Effector CD8-positive, alpha-beta T cell (primary cell): ENCODE results near the gene MED8.

Experiments used
- DNase-seq: peaks from one replicate; lab custom pipeline; 2025; lab: John Stamatoyannopoulos, UW
- total RNA-seq, 4 experiments: gene quantifications; one replicate each; lab custom pipeline; 2026; lab: John Stamatoyannopoulos, UW

The MED8 gene, protein sequence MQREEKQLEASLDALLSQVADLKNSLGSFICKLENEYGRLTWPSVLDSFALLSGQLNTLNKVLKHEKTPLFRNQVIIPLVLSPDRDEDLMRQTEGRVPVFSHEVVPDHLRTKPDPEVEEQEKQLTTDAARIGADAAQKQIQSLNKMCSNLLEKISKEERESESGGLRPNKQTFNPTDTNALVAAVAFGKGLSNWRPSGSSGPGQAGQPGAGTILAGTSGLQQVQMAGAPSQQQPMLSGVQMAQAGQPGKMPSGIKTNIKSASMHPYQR
- 35.6 to 63.0 (median 45.6) reads per million in 4 experiments for total RNA-seq

DNA sequence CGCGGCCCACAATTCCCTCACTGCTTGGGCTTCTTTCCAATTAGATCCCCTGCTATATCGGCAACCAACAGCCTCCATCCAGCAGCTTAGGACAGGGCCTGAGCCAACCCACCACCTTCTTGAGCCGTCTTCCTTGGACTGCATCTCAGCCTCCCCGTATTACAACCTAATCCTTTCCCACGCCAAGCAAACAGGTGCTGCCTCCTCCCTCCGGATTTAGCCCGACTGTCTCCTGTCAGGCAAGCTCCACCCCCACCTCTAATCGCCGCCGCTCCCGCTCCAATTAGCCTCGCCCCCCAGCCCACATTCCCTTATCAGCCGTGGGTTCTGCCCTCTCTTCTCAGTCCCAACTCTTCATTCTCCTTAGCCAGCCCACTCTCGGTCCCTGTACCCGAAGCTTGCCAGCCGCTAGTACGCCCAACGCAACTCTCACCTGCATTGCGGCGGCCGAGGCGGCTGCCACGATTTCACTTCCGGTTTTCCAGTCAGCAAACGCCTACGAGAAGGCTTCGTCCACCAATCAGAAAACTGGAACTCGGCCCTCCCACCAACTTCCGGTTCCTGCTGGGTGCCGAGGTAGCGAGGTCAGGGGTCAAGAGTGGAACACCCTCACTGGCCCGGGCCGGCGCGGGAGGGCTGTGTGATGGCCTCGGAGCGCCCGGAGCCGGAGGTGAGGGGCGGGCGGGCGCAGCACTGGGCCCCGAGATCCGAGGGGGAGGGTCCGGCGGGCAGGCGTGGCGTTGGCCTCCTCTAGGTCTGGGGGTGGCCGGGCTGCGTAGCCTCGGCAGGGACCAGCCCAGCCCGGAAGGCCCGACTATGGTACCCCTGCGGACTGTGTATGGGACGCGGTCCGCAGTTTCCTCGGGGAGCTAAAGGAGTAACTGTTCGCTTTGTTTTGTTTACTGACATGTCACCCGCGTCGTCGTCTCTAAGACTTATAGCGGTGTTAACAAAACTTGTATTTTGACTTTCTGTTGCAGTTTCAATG is at the start of gene MED8, which contains the start of gene SZT2:
Gene MED8, minus strand, starts transcription at position 475 of the 988 bp plus-strand sequence. Its CDS starts 36 bp downstream, at position 439.
Gene SZT2, plus strand, starts transcription at position 574 of the 988 bp plus-strand sequence. Its CDS starts 70 bp downstream, at position 644.
- peak; percentile 87 for DNase-seq

DNA sequence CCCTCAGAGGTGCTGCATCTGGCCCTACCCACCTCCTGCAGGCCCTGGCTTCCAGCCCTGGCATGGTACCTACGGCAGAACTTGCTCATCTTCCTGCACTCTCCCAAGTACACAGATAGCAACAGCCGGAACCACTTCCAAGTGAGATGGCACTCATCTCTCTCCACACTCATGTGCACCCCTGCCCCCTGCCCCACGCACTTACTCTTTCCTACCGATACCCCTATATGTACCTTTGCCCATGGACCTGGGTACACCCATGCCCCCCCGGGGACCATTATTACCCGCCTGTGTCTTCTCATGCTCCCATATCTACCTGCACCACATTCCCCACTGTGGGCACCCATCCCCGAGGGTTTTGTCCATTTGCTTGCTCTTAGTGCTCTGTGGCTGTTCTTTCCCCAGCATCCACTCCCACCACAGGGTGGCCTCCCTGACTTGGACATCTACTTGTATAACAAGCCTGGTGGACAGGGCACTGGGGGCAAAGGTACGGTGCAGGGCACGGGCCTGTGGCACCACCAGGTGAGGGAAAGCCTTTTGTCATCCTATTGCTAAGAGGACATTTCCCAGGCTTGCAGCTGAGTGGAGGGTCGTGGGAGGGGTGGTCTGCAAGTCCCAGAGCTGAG is 49.5 kb upstream of the MED8 start:
- no peak for DNase-seq

DNA sequence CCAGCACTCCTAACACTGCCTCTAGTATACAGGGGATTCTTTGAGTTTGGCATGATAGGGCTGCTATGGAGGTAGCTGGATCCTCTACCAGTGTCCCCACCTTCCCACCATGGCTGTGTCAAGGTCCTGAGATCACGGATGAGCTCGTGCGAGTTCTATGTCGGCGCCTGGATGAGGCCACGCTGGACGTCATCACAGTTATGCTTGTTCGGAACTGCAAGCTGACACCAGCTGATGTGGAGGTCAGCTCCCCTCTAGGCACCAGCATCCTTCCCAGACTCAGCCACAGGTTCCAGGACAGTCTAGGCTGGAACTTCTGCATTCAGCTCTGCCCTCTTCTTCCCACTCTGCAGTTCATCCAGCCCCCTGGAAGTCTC is 49.0 kb upstream of the MED8 start:
- DNase-seq, result no peak

DNA sequence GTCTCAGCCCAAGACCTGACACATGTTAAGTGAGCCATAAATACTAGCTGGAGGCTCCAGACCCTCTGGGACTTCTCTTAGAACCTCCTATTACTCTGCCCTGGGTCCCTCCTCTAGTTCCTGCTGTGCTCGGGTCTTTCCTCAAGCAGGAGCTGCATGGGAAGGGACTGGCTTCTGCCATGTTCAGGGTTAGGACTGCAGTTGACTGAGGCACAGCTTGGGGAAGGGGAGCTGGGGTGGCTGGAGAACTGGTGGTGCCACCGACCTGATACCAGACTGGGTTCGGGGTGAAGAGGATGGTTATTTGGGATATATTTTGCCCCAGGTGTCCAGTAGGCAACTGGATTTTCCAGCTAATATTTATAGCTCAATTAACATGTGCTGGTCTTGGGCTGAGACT is 48.4 kb upstream of the MED8 start:
- DNase-seq, result no peak

DNA sequence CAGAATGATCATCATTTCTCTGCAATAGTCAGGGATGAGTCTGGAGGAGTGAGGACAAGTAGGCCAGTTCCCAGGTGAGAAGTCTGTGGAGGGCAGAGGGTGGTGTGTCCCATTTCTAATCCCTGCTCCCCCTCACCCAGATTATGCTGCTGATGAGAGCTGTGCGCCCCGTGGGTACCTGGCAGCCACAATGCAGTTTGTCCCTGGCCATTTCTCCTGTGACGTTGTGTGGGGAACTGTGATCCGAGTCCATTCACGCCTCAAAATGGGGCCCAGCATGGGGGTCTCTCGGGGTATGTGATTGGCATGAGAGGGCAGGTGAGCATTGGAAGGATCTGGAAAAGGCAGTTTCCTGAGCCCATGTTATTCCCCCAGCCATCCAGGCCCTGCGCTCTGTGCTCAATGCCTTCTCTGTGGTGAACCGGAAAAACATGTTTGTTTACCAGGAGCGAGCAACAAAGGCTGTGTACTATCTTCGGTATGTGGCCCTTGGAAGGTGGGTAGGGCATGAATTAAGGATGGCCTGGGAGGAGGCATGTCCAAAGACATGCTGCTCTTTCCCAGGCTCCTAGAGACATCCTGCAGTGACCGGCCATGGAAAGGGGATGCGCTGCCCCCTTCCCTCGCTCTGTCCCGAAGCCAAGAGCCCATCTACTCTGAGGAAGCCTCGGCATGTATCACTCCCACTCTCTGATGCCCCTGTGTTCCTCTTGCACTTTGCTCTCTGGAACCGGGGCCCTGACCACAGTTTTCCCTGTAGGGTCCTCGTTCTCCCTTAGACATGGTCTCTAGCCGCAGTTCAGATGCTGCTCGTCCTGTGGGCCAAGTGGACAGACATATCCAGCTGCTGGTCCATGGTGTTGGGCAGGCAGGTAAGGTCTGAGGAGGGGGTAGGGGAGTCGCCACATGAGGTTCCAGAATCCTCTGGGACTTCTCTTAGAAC is 47.7 kb upstream of the MED8 start:
- no peak for DNase-seq

DNA sequence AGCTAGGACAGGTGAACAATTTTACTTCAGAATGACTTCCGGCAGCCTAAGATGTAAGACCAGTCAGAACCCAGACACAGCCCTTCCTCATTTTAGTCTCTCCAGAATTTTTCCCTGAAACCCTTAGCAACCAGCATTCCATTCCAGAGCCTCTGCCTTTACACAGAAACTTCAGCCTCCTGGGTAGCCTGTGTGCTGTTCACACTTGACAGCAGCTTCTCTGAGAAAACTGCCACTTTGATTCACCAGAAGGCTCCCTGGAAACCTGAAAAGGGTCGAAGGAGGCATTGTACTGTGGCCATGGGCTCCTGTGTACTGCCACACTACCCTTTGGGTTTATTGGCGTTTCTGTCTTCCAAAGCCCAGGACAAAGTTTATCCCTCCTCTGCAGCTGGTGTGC is 46.8 kb upstream of the MED8 start:
- DNase-seq, result no peak

DNA sequence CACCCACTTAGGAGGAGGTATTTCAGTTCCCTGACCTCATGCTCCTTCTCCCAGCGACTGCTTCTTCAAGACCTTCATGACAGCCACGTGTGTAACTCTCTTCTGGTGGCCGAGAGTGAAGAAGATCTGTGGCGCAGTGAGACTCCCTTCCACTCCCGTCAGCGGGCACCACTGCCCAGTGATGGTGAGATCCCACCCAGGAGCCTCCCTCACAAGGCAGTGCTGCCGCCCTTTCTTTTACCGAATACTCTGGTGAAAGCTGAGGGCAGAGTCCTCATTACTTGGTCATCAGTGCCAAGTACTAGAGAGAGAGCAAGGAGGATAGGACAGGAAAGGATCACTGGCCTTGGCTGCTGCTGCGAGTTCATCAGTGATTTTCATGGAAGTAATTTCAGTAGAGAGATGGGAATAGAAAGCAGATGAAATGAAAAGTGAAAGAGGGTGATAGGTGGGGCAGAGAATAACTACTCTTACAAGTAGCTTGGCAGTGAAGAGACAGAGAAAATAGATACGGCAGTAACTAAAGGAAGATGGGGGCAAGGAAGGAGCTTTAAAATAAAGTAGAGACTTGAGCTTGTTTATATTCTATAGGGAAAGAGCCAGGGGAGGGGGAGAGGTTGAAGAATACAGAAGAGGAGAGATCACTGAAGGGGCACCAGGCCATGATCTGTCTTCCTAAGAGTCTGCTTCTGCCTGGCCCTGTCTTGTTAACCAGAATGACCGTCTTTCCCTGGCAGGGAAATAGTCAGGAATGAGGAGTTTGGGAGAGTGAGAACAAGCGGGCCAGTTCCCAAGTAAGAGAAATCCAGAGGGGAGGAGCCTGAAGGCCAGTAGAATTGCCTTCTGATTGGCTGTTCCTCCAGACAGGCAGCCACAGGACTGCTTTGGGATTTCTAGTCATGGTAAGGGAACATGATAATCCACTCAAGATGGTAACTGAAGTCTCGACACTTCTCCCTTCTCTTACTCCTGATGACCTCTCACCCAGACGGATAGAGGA is 45.8 kb upstream of the MED8 start:
- DNase-seq, result no peak

DNA sequence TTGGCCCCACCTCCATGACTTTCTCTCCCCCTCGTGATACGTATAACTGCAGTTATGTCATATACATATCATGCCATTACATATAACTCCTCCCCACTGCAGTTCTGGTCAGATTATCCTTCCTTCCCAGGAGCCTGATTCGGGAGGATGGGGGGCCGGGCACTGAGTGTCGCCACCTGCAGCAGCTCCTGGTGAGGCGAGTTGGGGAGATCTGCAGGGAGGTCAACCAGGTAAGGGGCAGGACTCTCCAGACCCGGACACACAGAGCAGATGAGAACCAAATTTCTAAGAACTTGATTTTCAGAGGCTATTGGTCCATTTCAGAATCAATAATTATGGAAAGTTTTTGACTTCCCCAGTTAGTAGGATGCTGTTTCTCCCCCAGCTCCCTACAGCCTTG is 44.7 kb upstream of the MED8 start:
- no peak for DNase-seq

DNA sequence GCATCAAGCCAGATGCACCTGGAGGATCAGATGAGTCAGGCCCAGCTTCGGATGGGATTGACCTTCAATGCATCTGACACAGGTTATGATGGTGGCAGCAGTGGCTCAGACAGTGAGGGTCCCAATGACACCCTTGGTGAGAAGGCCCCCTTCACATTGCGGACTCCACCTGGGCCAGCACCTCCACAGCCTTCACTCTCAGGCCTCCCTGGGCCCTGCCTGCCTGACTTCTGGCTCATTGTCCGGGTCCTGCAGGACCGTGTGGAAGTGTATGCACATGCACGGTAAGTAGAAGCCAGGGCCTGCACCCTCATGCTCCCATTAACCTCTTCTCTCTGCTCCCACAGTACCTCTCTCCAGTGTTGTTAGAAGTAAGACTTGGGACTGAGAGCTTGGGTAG is 43.3 kb upstream of the MED8 start:
- DNase-seq, result no peak

DNA sequence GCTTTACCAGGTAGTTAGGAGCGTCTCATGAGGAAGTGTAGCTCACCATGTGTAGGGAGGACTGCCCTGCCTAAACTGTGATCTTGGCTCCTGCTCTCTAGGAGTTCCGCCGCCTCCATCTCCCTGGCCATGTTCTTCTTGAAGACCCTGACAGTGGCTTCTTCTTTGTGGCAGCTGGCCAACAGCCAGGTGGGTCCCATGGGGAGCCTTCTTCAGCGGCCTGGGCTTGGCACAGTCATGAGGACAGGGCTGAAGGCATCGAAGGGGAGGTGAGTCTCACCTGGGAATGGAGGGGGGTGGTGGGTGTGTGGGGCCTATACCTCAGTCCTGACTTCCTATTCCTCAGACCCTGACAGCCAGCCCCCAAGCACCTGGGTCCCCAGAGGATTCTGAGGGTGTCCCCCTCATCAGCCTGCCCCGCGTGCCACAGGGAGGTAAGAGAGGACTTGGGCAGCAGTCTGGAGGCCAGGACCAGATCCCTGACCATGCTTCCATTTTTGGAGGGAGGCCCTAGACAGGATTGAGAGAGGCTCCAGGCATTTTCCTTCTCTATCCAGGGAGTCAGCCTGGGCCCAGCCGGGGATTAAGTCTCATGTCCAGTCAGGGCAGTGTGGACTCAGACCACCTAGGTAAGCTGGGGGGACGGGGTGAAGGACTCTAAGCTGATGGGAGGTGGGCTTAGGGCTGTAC is 42.7 kb upstream of the MED8 start:
- no peak for DNase-seq

DNA sequence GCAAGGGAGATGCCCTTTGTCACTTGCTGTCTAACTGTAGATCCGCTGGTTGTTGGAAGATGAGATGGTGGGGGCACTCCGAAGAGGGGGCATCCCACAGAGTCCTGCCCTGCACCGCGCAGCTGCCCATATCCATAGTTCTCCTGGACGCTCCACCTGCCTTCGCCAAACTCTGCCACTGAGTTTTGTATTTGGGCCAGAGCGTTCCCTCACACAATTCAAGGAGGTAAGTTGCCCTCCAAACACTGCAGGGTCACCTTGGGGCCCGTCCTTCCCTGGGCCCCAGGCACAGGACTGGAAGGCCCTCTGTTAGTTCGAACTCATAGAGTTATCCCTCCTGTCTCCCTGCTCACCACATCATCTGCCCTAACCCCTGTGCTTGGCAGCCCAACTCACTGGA is 42.1 kb upstream of the MED8 start:
- DNase-seq, result no peak

DNA sequence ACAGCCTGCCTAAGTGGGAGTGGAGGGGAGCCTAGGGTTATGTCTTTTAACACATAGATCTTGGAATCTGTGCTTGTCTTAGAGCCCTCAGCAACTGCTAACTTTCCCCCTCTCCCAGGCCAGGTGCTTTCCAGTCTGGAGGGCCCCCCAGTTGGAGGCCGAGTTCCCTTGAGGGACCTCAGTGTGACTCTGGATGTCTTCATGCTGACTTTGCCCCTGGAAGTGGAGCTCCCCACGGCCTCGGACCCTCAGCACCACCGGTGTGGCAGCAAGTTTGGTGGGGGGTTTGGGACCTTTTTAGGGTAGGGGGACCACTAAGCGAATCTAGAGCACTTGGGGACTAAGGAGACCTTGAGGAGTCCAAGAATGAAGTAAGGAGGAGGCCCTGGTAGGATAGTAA is 41.2 kb upstream of the MED8 start:
- DNase-seq, result no peak

DNA sequence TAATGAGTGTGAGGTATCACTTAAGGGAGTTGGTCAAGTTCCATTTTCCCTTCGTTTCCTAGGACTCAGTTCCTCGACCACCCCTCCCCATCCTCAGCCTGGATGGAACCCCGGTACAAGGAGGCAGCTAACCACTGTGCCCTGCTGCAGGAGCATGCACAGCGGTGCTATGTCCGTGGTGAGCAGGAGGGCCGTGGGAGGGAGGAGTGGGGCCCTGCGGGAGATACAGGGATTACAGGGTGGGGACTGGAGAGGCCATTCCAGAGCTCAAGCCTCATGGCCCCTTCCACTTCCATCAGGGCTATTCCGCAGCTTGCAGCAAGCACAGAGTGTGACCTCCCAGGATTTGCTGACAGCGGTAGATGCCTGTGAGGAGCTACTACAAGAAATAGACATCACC is 38.3 kb upstream of the MED8 start:
- DNase-seq, result no peak

DNA sequence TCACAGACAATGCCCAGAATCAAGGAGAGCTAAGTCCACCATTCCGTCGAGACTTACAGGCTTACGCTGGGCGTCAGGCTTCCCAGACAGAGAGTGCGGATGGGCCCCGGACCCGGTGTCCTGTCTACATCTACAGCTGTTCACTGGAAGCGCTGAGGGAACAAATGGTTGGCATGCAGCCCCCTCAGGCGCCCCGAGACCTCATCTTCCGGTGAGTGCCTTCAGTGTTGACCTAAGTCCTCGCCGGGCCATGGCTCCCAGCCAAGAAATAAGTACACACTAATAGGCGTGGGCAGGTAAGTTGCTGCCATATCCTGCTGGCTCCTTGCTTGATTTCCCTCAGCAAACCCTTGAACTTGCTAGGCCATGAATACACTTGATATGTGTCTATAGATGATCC is 37.9 kb upstream of the MED8 start:
- DNase-seq, result no peak

DNA sequence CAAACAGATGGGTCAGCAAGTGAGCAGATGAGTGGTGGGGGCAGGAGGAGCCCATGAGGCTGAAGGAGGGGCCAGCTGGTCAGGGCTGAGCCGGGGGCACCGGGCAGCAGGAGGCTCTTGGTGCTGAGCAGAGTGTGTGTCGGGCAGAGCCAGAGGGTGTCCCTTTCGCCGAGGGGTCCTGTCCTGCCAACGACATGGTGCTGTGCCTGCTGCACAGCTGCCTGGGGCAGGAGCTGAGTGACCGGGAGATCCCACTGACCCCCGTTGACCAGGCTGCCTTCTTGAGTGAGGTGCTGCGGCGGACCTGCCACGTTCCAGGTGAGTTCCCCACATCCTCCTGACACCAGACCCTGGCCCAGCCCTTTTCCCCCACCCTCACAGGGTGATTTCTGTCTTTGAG is 36.6 kb upstream of the MED8 start:
- no peak for DNase-seq

DNA sequence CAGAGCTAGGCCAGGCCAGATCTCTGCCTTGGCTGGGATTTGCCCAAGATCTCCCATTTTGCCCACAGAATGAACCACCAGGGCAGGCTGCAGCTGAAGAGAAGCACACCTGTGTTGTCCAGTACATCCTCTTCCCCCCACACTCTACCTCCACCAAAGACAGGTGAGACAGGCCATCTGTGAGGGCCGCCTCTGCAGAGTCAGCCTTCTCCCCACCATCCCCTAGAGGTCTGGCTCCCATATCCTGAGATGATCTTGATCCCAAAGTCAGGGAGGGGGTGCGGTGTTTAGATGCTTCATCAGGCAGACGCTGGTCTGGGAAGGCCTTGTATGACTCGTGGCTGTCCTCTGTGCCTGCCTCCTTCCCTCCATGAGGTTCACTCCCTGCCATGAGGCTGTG is 35.4 kb upstream of the MED8 start:
- no peak for DNase-seq

DNA sequence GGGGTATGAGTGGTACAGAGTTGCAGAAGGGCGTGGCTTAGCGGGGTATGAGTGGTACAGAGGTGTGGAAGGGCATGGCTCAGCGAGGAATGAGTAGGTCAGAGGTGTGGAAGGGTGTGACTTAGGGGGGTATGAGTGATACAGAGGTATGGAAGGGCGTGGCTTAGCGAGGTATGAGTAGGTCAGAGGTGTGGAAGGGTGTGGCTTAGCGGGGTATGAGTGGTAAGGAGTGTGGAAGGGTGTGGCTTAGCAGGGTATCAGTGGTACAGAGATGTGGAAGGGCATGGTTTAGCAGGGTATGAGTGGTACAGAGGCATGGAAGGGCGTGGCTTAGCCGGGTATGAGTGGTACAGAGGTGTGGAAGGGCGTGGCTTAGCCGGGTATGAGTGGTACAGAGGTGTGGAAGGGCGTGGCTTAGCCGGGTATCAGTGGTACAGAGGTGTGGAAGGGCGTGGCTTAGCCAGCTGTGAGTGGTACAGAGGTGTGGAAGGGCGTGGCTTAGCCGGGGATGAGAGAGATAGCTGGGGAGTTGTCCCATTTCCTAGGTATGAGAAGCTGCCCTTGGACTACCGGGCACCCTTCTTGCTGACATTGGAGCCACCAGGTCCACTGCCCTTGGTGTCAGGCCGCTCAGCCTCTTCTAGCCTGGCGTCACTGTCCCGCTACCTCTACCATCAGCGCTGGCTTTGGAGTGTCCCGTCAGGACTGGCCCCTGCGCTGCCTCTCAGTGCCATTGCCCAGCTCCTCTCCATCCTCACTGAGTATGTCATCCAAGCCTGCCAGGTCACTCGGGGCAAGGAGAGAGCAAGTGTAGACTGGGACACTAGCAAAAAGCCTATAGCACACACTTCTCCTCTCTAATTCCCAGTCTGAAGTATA is 34.3 kb upstream of the MED8 start:
- no peak for DNase-seq

DNA sequence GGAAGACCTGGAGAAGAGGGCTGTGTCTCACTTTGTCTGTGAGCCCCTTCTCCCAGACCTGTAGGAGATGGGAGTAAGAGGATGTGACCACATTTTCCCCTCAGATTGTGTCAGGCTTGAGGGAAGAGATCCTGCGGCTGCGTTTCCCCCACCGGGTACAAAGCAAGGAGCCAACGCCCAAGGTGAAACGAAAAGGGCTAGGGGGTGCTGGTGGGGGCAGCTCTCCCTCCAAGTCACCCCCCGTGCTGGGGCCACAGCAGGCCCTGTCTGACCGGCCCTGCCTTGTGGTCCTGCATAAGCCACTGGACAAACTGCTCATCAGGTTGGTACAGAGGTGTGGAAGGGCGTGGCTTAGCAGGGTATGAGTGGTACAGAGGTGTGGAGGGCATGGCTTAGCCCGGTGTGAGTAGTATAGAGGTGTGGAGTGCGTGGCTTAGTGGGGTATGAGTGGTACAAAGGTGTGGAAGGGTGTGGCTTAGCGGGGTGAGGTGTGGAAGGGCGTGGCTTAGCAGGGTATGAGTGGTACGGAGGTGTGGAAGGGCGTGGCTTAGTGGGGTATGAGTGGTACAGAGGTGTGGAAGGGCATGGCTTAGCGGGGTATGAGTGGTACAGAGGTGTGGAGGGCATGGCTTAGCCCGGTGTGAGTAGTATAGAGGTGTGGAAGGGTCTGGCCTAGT is 33.5 kb upstream of the MED8 start:
- no peak for DNase-seq
